ENCODE results near the gene RIMKLA.

The RIMKLA gene

GRCh38 chr1:42380586-42381279 is at the start of gene RIMKLA:
Gene RIMKLA (plus strand): TSS chr1:42380792. CDS start chr1:42380935, 143 bp downstream.
- no peak for DNase-seq (ENCODE audit: low read depth, low spot score)

- no peak for DNase-seq (ENCODE audit: low read depth, low spot score)
Measured at GRCh38 chr1:42332877-42333276, 47.7 kb upstream of the RIMKLA start.

- DNase-seq (ENCODE audit: low read depth, low spot score), result no peak
Measured at GRCh38 chr1:42333662-42334239, 46.8 kb upstream of the RIMKLA start.

- DNase-seq (ENCODE audit: low read depth, low spot score), result no peak
Measured at GRCh38 chr1:42334240-42335049, 46.1 kb upstream of the RIMKLA start.

GRCh38 chr1:42335050-42335808 is 45.4 kb upstream of the RIMKLA start, which contains the start of gene FOXJ3:
Gene FOXJ3 (minus strand): TSS chr1:42335235. CDS start chr1:42311093, 24,142 bp downstream.
- peak; percentile 85 for DNase-seq (ENCODE audit: low read depth, low spot score)

- DNase-seq (ENCODE audit: low read depth, low spot score), result no peak
Measured at GRCh38 chr1:42335809-42336518, 44.6 kb upstream of the RIMKLA start.

GRCh38 chr1:42336978-42337377 is 43.6 kb upstream of the RIMKLA start:
- DNase-seq (ENCODE audit: low read depth, low spot score), result no peak

GRCh38 chr1:42340093-42340492 is 40.5 kb upstream of the RIMKLA start:
- no peak for DNase-seq (ENCODE audit: low read depth, low spot score)

GRCh38 chr1:42340901-42341300 is 39.7 kb upstream of the RIMKLA start:
- no peak for DNase-seq (ENCODE audit: low read depth, low spot score)

- DNase-seq (ENCODE audit: low read depth, low spot score), result no peak
Measured at GRCh38 chr1:42343049-42343448, 37.5 kb upstream of the RIMKLA start.

GRCh38 chr1:42348498-42348897 is 32.1 kb upstream of the RIMKLA start:
- DNase-seq (ENCODE audit: low read depth, low spot score), result no peak

- DNase-seq (ENCODE audit: low read depth, low spot score), result no peak
Measured at GRCh38 chr1:42350086-42350485, 30.5 kb upstream of the RIMKLA start.

- DNase-seq (ENCODE audit: low read depth, low spot score), result no peak
Measured at GRCh38 chr1:42358791-42359190, 21.8 kb upstream of the RIMKLA start.

- DNase-seq (ENCODE audit: low read depth, low spot score), result no peak
Measured at GRCh38 chr1:42359466-42359865, 21.1 kb upstream of the RIMKLA start.

GRCh38 chr1:42364089-42364488 is 16.5 kb upstream of the RIMKLA start:
- no peak for DNase-seq (ENCODE audit: low read depth, low spot score)

- DNase-seq (ENCODE audit: low read depth, low spot score), result no peak
Measured at GRCh38 chr1:42364542-42364941, 16.1 kb upstream of the RIMKLA start.

GRCh38 chr1:42365118-42365517 is 15.5 kb upstream of the RIMKLA start:
- DNase-seq (ENCODE audit: low read depth, low spot score), result no peak

GRCh38 chr1:42368096-42368795 is 12.3 kb upstream of the RIMKLA start:
- no peak for DNase-seq (ENCODE audit: low read depth, low spot score)

- DNase-seq (ENCODE audit: low read depth, low spot score), result no peak
Measured at GRCh38 chr1:42369471-42369870, 11.1 kb upstream of the RIMKLA start.

- no peak for DNase-seq (ENCODE audit: low read depth, low spot score)
Measured at GRCh38 chr1:42370876-42371549, 9.6 kb upstream of the RIMKLA start.

Measured in smooth muscle cell of the brain vasculature (primary cell).